DMS153 treated with DMSO at 0.1 percent for 48 hours (cell line): ENCODE measurements around the gene KCNMB1.

ENCODE experiments used
- DNase-seq: peaks from one replicate; lab custom pipeline; 2025; ENCODE audit not compliant: unreplicated experiment; lab: John Stamatoyannopoulos, UW

KCNMB1 gene

GRCh38 chr5:170416526-170416925 is 27.4 kb upstream of the KCNMB1 start:
- no peak for DNase-seq

DNA sequence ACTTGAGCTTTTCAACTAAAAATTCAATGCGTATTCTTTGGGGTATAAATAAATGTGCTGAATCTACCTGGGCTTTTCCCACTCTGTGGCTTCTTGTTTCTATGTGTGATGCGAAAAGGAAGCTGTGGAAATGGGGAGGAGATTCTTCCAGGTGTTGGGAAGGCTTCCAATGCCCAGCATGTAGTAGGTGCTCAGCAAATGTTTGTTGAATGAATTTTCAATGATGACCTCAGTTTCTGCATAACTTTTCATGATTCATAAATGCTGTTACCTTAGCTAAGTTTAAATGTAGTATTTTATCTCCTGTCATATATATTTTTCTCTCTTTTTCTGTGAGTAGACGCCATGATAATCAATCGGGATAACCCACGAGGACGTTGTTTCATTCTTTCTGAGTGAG is 25.6 kb upstream of the KCNMB1 start:
- DNase-seq = no peak

DNA sequence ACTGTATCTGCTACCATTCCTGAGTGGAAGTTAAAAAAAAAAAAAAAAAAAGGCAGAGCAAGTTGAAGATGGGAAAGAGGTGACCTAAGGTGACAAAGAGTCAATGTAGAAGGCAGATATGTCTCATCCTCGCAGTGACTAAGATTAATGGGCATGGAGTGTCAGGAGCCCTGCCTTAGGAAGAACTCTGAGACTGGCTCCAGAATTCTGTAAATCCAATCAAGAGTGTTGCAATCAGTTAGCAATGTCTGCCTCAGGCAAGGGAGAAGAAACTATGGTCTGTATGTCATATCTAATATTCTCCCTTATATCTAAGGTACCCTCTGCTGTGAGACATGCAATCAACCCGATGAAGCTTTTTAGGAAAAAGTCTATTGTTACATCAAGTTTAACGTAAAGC is 24.7 kb upstream of the KCNMB1 start:
- no peak for DNase-seq

DNA sequence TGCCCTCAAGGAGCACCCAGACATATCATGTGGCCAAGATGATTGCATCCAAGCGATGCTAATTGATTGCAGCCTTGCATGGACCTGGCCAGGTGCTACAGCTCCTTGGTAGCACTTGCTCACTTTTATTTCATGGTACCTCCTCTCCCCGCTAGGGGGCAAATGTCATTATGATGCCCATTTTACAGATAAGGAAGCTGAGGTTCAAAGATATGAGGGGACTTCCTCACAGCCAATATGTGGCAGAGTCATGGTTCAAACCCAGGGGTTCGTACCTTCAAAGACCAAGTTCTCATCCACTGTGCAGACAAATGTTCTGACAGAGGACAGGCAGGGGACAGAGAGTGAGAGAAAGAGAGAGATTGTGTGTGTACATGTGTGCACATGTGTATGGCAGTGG is 21.9 kb upstream of the KCNMB1 start:
- no peak for DNase-seq

GRCh38 chr5:170410401-170410800 is 21.2 kb upstream of the KCNMB1 start:
- DNase-seq = no peak

DNA sequence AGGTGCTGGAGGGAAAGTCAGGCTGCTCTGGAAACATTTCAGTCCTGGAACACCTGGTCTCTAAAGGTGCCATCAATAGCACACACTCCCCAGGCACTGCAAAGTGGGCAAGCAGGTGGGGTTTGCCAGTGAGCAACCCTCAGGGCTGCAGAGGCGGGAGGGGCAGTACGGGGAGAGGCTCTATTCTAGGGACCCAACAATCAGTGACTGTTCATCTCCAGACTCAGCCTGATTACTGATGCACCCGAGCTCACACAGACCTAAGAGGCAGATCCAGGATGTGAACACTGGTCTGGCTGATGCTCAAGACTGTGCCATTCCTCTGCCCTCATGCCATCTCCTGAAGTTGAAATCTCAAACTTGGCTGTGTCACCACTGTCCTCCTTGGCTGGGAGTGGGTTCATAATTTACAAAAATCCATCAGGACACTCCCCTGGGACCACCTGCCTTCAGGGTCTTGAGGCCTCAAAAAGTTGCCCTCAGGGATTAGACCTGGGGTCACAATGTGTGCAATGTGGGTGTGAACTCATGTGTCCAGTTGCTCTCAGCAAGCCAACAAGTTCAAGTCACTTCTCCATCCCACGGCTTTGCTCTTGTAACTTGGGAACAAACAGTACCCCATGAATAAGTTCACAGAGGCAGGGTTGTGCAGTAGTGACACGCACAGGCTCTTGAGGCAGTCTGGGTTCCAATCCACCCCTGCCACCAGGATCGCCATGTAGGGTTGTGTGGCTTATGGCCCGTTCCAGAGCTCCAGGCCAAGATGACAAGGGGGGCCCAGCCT is 19.9 kb upstream of the KCNMB1 start:
- no peak for DNase-seq

- DNase-seq = no peak
These were observed 19.1 kb upstream of the KCNMB1 start for GRCh38 chr5:170408226-170408625.

DNA sequence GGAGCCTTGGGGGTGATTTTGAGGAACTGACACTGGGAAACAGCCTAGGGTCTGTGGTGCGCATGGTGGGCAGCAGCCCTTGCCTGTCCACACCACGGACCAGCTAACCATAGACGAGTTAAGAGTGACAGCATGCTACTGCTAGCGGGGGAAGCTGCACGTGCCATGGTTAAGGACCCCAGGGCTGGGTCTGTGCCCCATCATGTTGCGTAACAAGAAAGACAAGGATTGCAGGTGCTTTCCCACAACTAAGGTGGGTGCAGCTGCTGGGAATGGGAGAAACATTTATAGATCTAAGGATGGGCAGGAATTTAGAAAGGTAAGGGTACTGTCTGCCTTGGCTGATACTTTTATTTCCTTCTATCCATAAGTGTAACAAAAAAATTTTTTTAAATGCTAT is 17.9 kb upstream of the KCNMB1 start:
- DNase-seq = no peak

DNA sequence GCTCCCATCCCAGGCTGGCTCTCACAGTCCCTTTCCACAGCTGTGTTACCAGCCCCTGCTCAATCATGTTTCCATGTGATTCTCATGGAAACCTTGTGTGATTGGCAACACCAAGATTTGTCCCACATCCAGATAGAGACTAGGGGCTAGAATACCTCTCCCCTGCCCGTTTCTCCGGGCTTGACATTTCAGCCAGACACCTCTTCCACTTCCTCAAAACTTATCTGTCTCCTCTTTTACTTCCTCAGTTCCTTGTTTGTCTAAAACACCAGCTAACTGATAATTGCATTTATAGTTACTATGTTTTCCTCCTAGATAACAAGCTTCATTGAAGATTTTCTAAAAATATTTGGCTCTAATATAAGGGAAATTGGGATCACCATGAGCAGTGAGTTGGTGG is 16.6 kb upstream of the KCNMB1 start:
- no peak for DNase-seq

DNA sequence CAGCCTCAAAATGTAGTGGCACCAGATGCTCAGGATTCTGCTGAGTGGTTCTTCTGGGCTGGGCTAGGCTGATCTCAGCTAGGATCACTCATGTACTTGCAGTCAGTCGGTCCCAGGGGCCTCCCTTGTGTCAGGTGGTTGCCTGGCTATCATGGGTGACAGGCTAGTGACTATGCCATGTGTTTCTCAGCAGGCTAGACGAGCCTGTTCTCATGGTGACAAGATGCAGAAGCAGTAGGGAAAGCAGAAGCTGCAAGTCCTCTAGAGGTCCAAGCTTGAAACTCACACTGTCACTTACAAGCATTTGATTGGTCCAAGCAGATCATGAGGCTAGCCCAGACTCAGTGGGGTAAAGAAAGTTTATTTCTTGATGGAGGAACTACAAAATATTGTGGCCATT is 15.2 kb upstream of the KCNMB1 start:
- DNase-seq = no peak

DNA sequence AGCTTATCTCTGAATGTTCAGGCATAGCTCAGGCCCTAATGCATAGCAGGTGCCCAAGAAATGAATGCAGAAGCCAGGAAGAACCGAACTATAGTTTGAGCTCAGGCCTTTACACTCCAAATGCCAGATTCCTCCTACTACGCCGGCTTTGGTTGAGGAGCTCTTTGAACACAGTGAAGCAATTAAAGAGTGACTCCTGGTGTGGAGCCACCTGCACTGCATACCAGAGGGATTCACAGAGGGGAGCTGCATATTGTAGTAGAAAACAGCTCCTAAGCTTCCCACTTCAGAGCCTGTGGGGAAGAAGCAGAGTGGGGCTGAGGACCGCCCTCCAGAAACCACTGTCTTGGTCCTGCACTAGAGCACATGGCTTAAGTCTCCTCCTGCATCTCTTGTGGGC is 14.5 kb upstream of the KCNMB1 start:
- no peak for DNase-seq

GRCh38 chr5:170402508-170402907 is 13.3 kb upstream of the KCNMB1 start:
- no peak for DNase-seq

DNA sequence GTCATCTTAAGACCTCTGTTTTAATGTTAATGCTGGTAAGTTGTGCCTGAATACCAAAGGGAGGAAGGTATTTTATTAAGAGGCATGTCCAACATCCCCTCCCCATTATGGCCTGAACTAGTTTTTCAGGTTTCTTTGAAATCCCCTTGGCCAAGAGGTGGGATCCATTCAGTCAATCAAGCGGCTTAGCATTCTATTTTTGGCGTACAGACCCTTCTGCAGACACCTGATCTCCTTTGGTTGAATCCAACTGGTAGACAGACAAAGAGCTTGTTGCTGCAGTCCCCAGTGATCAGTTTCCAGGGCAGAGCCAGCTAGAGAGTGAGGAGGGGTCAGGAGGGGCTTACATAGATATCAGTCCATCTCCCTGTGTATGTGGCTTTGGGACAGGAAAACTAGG is 7.9 kb upstream of the KCNMB1 start:
- DNase-seq = no peak

DNA sequence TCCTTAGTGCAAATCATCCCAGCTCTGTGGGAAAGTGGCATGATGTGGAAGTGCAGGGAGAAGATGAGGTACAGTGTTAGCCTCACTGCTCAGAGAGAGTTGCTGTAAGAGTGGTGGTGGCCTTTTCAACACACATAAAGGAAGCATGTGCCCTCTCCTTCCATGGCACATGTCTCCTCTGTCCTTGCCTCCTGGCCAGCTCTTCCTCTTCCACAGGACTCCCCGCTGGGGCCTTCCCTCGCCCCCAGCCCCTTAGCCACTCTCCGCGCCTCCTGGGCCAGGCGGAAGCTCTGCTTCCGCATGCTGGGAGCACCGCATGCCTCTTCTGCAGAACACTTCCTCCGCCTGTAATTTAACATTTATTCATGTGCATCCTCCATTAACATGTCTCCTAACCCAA is 4.8 kb upstream of the KCNMB1 start:
- no peak for DNase-seq

- no peak for DNase-seq
These were observed 4.1 kb upstream of the KCNMB1 start for GRCh38 chr5:170393235-170393634.

DNA sequence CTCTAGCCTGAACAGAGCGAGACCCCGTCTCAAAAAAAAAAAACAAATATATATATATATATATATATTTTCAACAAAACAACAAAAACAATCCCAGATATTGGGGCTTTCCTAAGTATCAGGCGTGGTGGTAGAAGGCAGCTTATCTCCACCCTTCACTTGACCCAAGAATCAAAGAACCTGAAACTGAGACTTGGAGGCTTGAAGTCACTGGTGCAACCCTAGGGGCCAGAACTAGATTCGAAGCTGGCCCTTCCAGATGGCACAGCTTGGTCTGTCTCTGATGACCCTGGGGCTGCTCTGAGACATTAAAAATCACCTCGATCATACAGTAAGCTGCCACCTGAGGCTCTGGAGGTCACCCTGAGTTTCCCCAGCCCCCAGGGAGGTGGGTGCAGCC is 1.3 kb upstream of the KCNMB1 start:
- no peak for DNase-seq

DNA sequence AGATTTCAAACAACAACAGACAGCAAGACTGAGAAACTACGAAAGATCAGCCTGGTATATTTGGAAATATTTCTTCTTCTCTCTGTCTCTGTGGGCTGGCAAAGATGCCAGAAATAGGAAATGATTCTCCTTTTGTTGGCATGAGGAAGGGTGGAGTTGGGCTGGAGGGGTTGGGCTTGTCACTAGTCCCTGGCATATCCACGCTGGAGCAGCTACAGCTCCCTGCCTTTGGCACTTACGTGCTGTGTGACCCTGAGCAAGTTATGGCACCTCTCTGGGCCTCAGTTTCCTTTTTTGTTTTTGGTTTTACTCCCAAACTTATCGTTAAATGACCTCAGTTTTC is 354 bp upstream of the KCNMB1 start:
- DNase-seq = no peak

DNA sequence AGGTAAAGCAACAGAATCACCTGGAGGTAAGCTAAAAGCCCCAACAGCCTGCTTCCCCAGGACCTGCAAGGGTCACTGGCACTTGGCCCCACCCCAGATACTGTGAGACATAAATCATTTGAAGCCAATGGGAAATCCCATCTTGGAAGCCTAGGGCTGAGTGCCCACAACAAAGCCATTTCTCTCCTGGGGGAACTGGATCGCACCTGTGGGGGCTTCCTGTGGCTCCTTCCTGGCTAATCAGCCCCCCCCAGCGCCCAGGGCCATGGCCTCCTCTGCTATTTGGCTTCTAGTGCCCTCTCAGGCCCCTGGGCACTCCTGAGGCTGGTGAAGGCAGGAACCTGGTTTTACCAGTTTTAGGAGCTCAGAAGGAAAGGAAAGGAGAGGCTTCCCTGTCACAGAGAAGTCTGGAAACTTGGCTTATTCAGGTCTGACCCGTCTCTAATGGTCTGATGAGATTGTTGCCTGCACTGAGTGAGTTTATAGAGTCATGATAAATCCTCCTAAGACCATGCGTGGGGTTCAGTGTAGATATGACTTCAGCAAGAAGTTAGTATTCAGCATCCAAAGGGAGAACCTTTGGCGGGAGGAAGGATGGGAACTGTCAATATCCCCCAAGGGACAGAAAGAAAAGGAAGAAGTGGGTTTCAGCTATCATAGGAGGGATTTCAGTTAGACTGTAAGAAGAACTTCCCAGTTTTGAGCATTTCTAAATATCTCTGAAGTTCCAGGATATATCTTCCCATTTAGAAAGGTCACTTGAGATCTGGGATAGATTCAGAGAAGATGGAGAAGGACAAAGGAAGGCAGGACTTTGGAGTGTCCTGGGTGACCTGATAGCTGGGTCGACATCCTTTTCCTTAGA is 1.2 kb downstream of the KCNMB1 start:
- DNase-seq = no peak

- no peak for DNase-seq
These were observed 2.3 kb downstream of the KCNMB1 start for GRCh38 chr5:170386743-170387395.

- DNase-seq = no peak
These were observed 5.9 kb downstream of the KCNMB1 start for GRCh38 chr5:170383227-170383626.

DNA sequence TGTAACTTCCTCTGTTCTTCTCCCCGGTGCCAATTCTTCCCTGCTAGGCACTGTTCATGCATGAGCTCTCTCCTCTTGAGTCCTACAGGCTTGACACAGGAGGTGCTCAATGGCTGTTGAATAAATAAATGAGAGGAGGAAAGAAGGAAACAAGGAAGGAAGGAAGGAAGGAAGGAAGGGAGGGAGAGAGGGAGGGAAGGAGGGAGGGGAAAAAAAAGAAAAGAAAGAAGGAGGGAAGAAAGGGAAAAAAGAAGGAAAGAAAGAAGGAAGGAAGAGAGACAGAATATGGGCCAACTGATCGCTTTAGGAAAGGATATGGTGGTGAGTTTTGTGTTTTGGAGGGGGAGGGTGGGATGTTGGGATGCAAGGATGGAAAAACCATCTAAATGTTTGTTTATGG is 6.4 kb downstream of the KCNMB1 start:
- no peak for DNase-seq

DNA sequence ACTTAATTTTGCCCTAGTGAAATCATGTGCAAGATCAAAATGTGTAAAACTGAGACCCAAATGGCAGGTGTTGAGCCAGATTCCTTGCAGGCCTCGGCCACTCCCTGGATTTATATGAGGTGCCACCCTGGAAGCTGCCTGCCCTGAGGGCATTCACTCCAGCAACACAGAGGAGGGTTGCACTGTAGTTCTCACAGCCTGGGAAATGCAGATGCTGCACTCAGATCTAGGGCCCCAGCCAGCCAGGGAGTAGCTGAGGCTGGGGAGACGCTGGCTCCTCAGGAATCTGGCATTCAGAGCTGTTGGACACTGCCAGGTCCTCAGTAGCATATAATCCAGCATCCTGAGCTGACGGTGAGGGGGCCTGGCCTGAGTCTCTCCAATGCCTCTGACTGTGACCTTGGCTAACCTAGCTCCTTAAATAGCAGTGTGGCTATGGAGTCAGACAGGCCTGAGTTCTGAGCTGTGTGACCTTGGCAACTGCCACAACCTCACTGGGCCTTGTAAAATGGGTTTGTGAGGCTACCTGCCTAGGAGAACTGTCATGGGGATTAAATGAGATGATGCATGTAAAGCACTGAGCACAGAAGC is 8.7 kb downstream of the KCNMB1 start:
- DNase-seq = no peak
